GM20000 (cell line): ENCODE data around the gene RSPH3.
"Not testable (repeated sequence)": the region's sequence is repeated elsewhere in the genome, so short reads cannot be mapped to it uniquely, and the experiment has no call there.

Experiments used
- DNase-seq: peaks from one replicate; pipeline ENCODE4 v3.0.0; 2012; ENCODE audit warnings: low spot score
- TF ChIP-seq, protein P1 (sequence below): IDR thresholded peaks from 2 replicates; pipeline ENCODE4 v1.5.1; 2012; ENCODE audit warnings: mild to moderate bottlenecking, control low read depth; ENCODE audit errors: extremely low read depth, missing control alignments

The RSPH3 gene

GRCh38 chr6:159017757-159018559 lies 18.0 kb upstream of the RSPH3 start:
- TF ChIP-seq, protein P1, sequence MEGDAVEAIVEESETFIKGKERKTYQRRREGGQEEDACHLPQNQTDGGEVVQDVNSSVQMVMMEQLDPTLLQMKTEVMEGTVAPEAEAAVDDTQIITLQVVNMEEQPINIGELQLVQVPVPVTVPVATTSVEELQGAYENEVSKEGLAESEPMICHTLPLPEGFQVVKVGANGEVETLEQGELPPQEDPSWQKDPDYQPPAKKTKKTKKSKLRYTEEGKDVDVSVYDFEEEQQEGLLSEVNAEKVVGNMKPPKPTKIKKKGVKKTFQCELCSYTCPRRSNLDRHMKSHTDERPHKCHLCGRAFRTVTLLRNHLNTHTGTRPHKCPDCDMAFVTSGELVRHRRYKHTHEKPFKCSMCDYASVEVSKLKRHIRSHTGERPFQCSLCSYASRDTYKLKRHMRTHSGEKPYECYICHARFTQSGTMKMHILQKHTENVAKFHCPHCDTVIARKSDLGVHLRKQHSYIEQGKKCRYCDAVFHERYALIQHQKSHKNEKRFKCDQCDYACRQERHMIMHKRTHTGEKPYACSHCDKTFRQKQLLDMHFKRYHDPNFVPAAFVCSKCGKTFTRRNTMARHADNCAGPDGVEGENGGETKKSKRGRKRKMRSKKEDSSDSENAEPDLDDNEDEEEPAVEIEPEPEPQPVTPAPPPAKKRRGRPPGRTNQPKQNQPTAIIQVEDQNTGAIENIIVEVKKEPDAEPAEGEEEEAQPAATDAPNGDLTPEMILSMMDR = no peak
- DNase-seq = peak; percentile 40

DNA sequence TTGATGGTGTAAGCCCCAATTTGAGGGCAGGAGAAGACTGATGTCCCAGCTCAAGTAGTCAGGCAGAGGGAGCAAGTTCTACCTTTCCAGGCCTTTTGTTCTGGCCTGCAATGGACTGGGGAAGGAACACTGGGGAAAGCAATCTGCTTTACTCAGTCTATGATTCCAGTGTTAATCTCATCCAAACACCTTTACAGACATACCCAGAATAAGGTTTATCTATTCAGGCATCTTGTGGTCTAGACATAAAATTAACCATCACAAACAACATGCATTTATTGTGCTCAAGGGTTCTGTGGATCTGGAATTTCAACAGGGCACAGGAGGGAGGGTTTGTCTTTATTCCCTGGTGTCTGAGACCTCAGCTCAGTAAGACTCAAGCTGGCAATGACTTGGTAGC lies 14.4 kb upstream of the RSPH3 start:
- no peak for DNase-seq
- TF ChIP-seq, protein P1 = no peak

DNA sequence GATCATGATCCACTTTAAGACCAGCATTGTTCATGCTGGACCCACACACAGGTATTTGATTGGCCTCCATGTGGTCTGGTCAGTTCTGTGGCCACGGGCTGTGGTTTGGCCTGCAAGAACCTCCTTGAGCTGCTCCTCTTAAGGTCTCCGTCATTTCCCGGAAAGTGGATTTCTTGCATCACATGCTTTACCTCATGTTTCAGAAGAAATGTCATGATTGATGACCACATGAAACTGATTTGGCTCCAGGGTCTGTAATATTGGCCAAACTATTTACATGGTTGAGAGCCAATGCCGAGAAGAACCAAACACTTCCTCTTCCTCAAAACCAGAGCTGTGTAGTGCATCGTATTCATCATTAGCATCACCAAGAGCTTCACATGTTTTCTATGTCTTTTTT lies 13.2 kb upstream of the RSPH3 start:
- no peak for DNase-seq

GRCh38 chr6:159012201-159012600 lies 12.2 kb upstream of the RSPH3 start:
- TF ChIP-seq, protein P1 = no peak
- no peak for DNase-seq

More for the DNA sequence above, 13.2 kb upstream of the RSPH3 start:
- TF ChIP-seq, protein P1 = no peak

- not testable (repeated sequence) for DNase-seq
Measured at GRCh38 chr6:159010037-159010612, 10.1 kb upstream of the RSPH3 start.

DNA sequence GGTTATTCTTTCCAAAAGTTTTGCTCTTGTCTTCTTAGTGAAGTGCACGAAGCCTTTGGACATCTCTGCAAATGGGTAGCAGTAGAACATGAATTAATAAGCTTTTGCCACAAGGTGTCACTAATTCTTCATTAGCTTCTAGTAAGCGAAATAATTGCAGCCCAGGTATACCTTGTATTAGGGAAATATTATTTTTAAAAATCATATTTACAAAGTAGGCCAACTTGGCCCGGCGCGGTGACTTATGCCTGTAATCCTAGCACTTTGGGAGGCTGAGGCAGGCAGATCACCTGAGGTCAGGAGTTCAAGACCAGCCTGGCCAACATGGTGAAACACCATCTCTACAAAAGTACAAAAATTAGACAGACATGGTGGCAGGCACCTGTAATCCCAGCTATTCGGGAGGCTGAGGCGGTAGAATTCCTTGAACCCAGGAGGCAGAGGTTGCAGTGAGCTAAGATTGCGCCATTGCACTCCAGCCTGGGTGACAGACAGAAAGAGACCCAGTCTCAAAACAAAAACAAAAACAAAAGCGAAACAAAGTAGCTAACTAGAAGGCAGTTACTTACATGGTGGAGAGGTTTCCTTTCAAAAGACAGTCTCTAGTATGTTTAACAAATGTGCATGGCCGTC lies 8.8 kb upstream of the RSPH3 start:
- peak; percentile 52 for DNase-seq

DNA sequence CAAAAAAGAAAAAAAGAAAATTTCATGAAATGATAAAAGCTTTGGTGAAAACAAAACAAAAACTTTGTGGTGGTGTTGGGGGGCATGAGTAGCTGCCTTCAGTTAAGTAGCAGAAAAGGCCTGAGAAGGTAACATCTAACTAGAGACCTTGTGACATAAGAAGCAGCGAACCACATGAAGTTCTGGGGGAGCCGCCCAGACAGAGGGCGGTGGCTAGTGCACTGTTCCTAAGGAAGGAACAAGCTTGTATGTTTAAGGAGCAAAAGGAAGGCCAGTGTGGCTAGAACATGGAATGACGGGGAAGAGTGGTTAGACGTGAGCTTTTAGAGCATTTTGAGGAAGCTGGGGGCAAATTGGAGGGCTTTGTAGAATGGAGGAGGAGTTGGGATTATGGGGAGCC lies 7.5 kb upstream of the RSPH3 start:
- DNase-seq = no peak
- TF ChIP-seq, protein P1 = no peak

More for the DNA sequence above, 8.8 kb upstream of the RSPH3 start:
- TF ChIP-seq, protein P1 = peak; percentile 44
